Adipocyte (in vitro differentiated cells): ENCODE results near the gene FHOD1.
A peak's percentile ranks its signal among the peaks of the same experiment; 100 is the strongest.

Experiments used
- DNase-seq: peaks from one replicate; pipeline ENCODE4 v3.0.0-alpha.2; 2015; ENCODE audit warnings: low read depth
- H3K27me3 ChIP-seq: replicated peaks from 2 replicates; pipeline ENCODE4 v1.7.0; 2013; ENCODE audit warnings: mild to moderate bottlenecking, low read length, moderate library complexity; ENCODE audit not compliant: control insufficient read depth, insufficient read depth
- H3K36me3 ChIP-seq: 2 replicates; pipeline ENCODE4 v1.7.0; 2013; ENCODE audit warnings: low read length, mild to moderate bottlenecking, moderate library complexity; ENCODE audit not compliant: control insufficient read depth, insufficient read depth, severe bottlenecking
- H3K4me1 ChIP-seq: 2 replicates; pipeline ENCODE4 v1.7.0; 2013; ENCODE audit warnings: mild to moderate bottlenecking, low read length, moderate library complexity; ENCODE audit not compliant: control insufficient read depth, insufficient read depth
- H3K4me3 ChIP-seq: 2 replicates; pipeline ENCODE4 v1.7.0; 2013; ENCODE audit warnings: mild to moderate bottlenecking, low read length, moderate library complexity
- H3K9ac ChIP-seq: 2 replicates; pipeline ENCODE4 v1.7.0; 2013; ENCODE audit warnings: mild to moderate bottlenecking, low read length, moderate library complexity
- H3K9me3 ChIP-seq: 2 replicates; pipeline ENCODE4 v1.7.0; 2013; ENCODE audit warnings: mild to moderate bottlenecking, low read length, moderate library complexity; ENCODE audit not compliant: control insufficient read depth

FHOD1 gene

GRCh38 chr16:67228034-67228785, 19.1 kb downstream of the FHOD1 start:
- Histone ChIP-seq H3K27me3 (no peaks in the 10 kb centered on the region), H3K36me3 (peaks cover 43% of the 10 kb centered on the region), H3K4me1 (peaks cover 16% of the 10 kb centered on the region), H3K4me3 (peak overlapping the region; percentile 97), H3K9ac (peak overlapping the region; percentile 96), H3K9me3 (no peaks in the 10 kb centered on the region)
- no peak for DNase-seq

- Histone ChIP-seq H3K27me3 (no peaks in the 10 kb centered on the region), H3K4me1 (peaks cover 16% of the 10 kb centered on the region), H3K4me3 (peak overlapping the region; percentile 97), H3K36me3 (peaks cover 41% of the 10 kb centered on the region), H3K9ac (peak overlapping the region; percentile 96), H3K9me3 (no peaks in the 10 kb centered on the region)
- DNase-seq: no peak
Observed at GRCh38 chr16:67227567-67227921, 19.7 kb downstream of the FHOD1 start.

- peaks cover 16% of the 10 kb centered on the region for H3K4me1 ChIP-seq
- DNase-seq: peak; percentile 99
Observed at GRCh38 chr16:67226804-67227566, 20.3 kb downstream of the FHOD1 start, which contains the start of gene TMEM208. Gene TMEM208, plus strand, starts transcription at chr16:67227130. Its CDS starts 89 bp downstream, at chr16:67227219.

GRCh38 chr16:67226295-67226803, 20.9 kb downstream of the FHOD1 start:
- Histone ChIP-seq H3K4me1 (peaks cover 16% of the 10 kb centered on the region), H3K9me3 (no peaks in the 10 kb centered on the region), H3K27me3 (no peaks in the 10 kb centered on the region), H3K9ac (peak overlapping the region; percentile 96), H3K36me3 (peaks cover 34% of the 10 kb centered on the region), H3K4me3 (peak overlapping the region; percentile 97)
- no peak for DNase-seq

More at GRCh38 chr16:67226804-67227566, 20.3 kb downstream of the FHOD1 start, which contains the start of gene TMEM208:
- no peaks in the 10 kb centered on the region for H3K27me3 ChIP-seq
- H3K9ac ChIP-seq: peak within 1 kb of the TSS; percentile 96
- H3K9me3 ChIP-seq: no peaks in the 10 kb centered on the region
- peak within 1 kb of the TSS; percentile 97 for H3K4me3 ChIP-seq
- peaks cover 40% of the 10 kb centered on the region for H3K36me3 ChIP-seq

- no peak overlapping the region for H3K4me3 ChIP-seq
- H3K4me1 ChIP-seq: peaks cover 16% of the 10 kb centered on the region
- no peaks in the 10 kb centered on the region for H3K27me3 ChIP-seq
- no peak for DNase-seq
- H3K36me3 ChIP-seq: peaks cover 10% of the 10 kb centered on the region
- no peaks in the 10 kb centered on the region for H3K9me3 ChIP-seq
- H3K9ac ChIP-seq: no peak overlapping the region
Observed at GRCh38 chr16:67223992-67224391, 23.3 kb downstream of the FHOD1 start.

GRCh38 chr16:67216612-67217490, 30.4 kb downstream of the FHOD1 start:
- Histone ChIP-seq H3K36me3 (no peaks in the 10 kb centered on the region), H3K9ac (peak overlapping the region; percentile 37), H3K27me3 (no peaks in the 10 kb centered on the region), H3K4me3 (no peak overlapping the region), H3K9me3 (no peaks in the 10 kb centered on the region), H3K4me1 (peaks cover 10% of the 10 kb centered on the region)
- no peak for DNase-seq

GRCh38 chr16:67215706-67216105, 31.6 kb downstream of the FHOD1 start:
- H3K4me3 ChIP-seq: no peak overlapping the region
- DNase-seq: no peak

GRCh38 chr16:67213197-67214019, 33.9 kb downstream of the FHOD1 start:
- peaks cover 10% of the 10 kb centered on the region for H3K4me1 ChIP-seq
- DNase-seq: no peak
- no peaks in the 10 kb centered on the region for H3K36me3 ChIP-seq
- no peaks in the 10 kb centered on the region for H3K9me3 ChIP-seq
- H3K9ac ChIP-seq: no peak overlapping the region
- no peaks in the 10 kb centered on the region for H3K27me3 ChIP-seq
- no peak overlapping the region for H3K4me3 ChIP-seq

More at GRCh38 chr16:67215706-67216105, 31.6 kb downstream of the FHOD1 start:
- H3K9ac ChIP-seq: no peak overlapping the region
- no peaks in the 10 kb centered on the region for H3K27me3 ChIP-seq
- no peaks in the 10 kb centered on the region for H3K36me3 ChIP-seq
- H3K4me1 ChIP-seq: peaks cover 10% of the 10 kb centered on the region
- H3K9me3 ChIP-seq: no peaks in the 10 kb centered on the region

GRCh38 chr16:67212766-67213165, 34.5 kb downstream of the FHOD1 start:
- Histone ChIP-seq H3K4me1 (peaks cover 13% of the 10 kb centered on the region), H3K4me3 (no peak overlapping the region), H3K9me3 (no peaks in the 10 kb centered on the region), H3K9ac (no peak overlapping the region), H3K36me3 (no peaks in the 10 kb centered on the region), H3K27me3 (no peaks in the 10 kb centered on the region)
- DNase-seq: no peak

- DNase-seq: no peak
Observed at GRCh38 chr16:67211674-67212073, 35.6 kb downstream of the FHOD1 start.

More at GRCh38 chr16:67211674-67212073, 35.6 kb downstream of the FHOD1 start:
- Histone ChIP-seq H3K4me3 (no peak overlapping the region), H3K9ac (no peak overlapping the region), H3K9me3 (no peaks in the 10 kb centered on the region), H3K27me3 (no peaks in the 10 kb centered on the region), H3K4me1 (peaks cover 14% of the 10 kb centered on the region), H3K36me3 (no peaks in the 10 kb centered on the region)
